HG03521 (cell line): ENCODE data around the gene COX7B2.

ENCODE experiments used
- ATAC-seq: cut with Tn5 transposase; IDR thresholded peaks from one replicate; pipeline ENCODE4 v1.9.1; 2021; ENCODE audit warnings: mild to moderate bottlenecking, moderate library complexity; ENCODE audit not compliant: unreplicated experiment

The COX7B2 gene

DNA sequence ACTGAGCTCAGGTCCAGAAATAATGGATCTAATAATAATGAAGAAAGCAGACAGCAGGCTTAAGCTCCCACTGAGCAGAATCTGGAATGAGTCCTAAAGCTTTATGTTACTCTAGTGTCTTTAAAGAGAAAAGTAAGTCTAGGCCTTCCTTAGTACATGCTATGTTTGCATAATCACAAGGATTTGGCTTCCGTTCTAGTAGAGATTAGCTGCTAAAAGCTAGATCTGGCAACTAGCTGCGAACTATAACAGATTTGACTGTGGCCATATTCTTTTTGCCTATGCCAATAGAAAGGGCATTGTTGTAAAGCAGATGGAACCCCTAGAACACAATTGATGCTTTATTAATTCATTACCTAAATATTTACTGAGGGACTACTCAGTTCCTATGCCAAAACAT, 19.0 kb downstream of the COX7B2 start:
- no peak for ATAC-seq

DNA sequence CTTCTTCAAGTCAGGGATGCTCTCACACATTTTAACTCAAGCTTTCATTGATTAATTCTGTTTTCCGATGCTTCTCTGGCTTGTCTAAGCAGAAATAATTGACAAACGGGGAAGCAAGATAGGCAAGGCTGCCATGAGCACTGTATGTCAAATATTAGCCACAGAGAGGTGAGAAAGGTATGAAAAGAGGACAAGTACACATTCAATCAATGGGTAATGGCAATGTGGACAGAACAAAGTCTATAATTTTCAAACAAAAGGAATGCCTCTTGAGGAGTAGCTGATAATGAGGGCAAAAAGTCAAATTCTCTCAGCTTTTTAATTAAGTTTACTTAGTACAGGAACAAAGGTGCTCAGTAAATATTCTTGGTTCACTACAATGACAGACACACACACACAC, 19.6 kb downstream of the COX7B2 start:
- no peak for ATAC-seq

DNA sequence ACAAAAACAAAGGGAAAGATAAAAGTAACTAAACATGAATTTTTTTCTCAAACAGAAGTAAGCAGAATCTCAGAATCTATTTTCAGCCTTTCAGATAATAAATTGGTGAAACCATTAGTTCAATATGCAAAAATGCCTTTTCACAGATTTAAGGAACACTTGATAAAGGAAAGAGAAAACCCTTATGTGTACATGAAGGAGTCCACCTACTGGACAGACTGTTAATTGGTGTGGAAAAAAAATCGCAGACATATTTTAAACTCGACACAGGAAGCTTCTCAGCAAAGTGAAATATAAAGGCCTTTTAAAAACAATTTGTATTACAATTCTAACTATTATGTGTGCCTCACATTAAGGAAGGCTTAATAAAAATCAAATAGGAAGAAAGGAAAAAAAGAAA, 22.3 kb downstream of the COX7B2 start:
- ATAC-seq, result no peak

DNA sequence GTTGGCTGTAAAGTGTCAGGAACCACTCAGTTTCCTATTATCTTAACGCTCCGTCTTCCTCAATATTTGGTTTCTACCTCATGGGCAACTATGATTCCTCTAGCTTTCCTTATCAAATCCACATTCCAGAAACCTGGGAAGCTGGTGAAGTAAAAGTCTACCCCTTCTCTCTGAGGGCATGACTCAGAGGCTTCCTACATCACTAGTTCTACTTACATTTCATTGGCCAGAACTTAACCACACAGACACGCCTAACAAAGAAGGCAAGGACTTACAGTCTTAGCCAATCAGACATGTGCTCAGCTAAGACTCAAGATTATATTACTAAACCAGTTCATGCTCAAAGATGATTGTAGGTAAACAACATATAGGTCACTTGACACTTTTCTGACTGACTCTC, 30.4 kb downstream of the COX7B2 start:
- ATAC-seq, result no peak

DNA sequence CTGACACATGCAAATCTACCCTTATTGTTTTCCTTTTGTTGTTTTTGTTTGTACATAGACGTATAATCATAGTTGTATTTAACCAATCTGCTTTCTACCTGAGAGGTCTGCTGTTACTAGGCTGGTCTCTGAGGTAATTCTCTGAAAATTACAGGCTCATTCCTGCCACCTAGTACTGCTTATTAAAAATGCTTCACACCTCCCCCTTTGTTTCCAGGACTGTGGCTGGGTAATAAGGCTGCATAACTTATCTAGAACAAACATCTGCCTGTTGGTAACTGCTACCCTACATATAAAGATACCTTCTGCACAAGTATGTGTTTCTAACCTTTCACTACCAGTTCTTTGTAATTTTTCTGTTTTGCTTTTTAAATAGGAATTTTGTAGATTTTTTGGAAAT, 34.2 kb downstream of the COX7B2 start:
- no peak for ATAC-seq

DNA sequence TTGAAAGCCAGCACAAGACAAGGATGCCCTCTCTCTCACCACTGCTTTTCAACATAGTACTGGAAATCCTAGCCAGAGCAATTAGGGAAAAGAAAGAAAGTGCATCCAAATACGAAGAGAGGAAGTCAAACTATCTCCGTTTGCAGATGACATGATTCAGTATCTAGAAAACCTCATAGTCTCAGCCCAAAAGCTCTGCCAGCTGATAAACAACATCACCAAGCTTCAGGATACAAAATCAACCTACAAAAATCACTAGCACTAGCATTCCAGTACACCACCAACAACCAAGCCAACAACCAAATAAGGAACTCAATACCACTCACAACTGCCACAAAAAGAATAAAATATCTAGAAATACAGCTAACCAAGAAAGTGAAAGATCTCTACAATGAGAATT, 38.6 kb downstream of the COX7B2 start:
- no peak for ATAC-seq

DNA sequence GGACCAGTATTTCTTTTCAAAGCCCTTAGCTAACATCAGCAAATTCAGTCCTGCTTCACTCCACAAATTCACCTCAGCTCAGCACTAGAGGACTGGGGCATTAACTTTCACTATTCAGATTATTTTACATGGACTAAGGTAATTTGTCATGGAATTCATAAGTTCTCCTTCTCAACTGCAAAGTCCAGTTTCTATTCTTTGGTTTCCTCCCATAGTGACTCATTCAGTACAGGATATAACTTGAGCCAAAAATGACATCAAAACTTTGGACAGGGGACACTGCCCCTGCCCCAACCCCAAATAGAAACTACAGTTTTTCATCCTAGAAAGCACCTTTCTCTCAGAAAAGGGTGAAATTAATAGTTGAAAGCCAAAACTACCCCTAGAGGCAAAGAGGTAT, 52.7 kb downstream of the COX7B2 start:
- ATAC-seq, result no peak

DNA sequence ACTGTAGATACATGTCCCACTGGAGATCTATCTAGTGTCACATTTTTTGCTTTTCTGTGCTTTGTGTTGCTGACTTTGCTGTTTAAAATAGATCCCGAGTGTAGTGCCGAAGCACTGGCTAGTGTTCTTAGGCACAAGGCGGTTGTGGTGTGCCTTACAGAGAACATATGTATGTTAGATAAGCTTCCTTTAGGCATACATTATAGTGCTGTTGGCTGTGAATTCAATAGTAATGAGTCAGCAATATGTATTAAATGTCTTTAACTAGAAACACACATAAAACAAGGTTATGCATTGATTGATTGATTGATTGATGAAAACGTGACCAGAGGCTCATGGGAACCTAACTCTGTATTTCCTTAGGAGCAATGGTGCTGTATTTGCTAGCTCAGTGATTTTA, 56.2 kb downstream of the COX7B2 start:
- ATAC-seq, result no peak

DNA sequence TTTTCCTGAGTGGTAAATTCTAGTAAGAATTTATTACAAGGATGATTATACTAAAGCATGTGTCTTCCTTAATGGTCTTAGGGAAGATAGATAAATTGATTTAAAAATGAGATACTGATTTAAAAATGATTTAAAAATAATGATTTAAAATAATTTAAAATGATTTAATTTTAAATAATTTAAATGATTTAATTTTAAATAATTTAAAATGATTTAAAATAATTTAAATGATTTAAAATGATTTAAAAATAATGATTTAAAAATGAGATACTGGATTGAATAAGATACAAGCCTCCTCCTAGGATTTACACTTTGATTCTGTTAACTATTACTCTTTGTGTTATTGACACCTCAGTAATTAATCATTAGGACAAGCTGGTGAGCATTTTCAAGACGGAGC, 59.0 kb downstream of the COX7B2 start:
- ATAC-seq, result no peak

DNA sequence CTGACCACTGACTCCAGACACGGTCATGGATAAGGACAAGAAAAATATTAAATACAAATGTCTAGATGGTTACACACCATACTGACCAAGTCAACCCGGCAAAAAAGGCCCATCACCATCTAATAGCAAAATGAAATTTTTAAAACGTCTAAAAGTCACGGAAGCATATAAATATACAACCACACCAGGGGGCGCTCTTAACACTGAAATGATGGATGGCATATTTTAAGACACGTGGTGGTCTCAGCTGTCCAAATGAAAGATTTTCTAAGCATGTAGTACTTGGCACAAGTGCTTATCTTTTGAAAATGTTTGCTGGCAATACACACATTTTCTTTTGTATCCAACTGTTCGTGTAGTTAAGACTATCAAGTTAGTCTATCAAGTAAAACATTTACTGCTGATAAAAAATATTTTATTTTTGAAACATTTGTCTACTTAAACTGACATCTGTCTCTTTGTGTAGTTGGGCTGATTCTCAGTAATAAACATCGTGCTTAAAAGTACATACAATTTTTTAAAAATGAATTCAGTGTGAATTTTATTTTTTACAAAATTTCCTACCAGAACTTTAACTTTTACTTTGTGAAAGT, 64.6 kb downstream of the COX7B2 start:
- ATAC-seq, result peak; percentile 51

DNA sequence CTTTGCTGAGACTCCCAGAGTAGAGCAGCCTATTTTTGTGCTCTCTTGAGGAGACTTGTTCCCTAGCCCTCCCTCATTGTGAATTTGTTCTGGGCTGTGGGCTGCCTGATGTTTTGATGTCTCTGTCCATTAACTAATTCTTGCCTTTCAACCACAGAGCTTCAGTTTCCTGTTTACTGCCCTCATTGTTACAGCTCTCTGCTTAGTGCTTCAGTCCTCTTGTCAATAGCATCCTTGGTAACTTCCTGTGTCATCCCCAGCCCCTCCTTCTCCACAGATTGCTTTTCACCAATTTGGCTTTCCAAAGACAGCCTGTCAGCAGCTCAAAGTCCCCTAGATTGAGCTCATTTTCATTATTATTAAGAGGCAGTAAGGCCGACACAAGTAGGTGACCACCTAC, 69.9 kb downstream of the COX7B2 start:
- ATAC-seq, result no peak

DNA sequence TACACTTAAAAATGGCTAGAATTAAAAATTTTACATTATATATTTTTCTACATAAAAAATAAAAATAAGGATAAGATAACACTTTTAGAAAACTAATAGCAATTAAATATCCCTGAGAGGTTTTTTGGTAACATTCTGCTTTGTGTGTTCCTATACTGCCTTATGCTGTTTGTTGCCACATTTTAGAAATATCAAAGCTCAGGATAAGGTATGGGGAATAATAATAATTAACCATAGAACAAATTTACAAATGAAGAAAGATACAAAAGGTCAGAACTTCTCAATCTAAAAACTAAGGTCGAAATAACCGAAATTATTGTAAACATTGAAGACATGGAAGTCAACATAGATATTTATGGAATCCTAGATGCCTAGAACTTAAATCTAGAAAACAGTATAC, 71.4 kb downstream of the COX7B2 start:
- no peak for ATAC-seq

DNA sequence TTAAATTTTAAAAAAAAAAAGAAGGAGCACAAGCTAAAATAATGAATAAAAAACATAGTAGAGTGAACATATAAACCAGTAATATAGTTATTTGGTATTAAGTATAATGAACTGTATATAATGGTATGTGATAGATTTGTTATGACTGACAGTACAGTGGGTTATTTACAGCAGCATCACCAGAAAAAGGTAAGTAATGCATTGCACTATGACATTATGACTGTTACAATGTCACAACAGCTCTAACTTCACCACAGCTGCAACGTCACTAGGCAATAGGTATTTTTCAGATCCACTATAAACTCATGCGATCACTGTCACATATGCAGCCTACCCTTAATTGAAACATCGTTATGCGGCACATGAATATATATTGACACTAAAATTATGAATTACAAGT, 72.5 kb downstream of the COX7B2 start:
- no peak for ATAC-seq

DNA sequence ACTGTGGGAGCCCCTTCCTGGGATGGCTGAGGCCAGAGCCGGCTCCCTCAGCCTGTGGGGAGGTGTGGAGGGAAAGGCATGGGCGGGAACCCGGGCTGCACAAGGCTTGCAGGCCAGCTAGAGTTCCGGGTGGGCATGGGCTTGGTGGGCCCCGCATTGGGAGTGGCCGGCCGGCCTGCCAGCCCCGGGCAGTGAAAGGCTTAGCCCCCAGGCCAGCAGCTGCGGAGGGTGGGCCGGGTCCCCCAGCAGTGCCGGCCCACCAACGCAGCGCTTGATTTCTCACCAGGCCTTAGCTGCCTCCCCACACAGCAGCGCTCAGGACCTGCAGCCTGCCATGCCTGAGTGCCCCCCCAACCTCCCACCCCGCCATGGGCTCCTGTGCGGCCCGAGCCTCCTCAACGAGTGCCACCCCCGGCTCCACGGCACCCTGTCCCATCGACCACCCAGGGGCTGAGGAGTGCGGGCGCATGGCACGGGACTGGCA, 78.0 kb downstream of the COX7B2 start:
- no peak for ATAC-seq

DNA sequence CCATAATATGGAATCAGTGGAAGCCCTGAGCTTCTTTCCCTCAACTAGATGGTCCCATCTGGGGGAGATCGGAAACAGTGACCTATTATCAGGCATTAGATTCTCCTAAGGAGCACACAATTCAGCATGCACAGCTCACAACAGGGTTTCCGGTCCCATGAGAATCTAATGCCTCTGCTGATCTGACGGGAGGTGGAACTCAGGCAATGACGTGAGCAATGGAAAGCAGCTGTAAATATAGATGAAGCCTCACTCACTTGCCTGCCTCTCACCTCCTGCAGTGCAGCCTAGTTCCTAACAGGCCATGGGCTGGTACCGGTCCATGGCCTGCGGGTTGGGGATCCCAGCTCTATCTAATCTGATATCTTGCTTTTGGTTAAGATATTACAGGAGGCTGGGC, 88.9 kb downstream of the COX7B2 start:
- no peak for ATAC-seq

DNA sequence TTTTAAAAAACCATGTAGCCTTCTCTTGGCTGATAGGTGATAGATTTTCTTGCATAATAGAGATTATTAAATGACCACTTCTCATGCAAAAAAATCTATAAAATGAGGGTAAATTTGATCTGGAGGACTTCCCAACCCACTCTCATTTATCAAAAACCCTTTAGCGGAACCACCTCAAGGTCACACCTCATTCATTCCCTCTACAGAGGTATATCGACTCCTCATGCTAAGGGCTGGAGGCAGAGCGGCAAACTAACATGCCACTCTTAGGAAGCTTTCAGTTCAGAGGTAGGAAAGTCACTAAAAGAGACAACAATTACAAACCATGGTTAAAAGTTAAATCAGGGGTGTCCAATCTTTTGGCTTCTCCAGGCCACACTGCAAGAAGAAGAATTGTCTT, 90.0 kb downstream of the COX7B2 start:
- no peak for ATAC-seq

DNA sequence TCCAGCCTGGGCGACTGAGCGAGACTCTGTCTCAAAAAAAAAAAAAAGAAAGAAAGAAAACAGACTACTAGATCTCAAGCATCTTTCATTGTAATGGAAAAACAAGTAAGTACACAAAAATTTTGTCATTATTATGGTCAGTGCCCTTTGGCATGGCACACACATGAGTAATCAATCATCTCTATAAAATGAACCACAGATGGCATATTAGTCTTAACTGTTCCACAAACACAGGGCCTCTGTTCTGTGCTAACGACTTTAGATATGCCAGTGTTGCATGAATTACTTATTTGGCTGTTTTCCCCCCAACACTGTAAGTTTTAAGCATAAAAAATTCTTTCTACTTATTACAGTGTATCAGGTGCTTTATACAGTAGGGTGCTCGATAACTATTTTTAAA, 90.4 kb downstream of the COX7B2 start:
- no peak for ATAC-seq

DNA sequence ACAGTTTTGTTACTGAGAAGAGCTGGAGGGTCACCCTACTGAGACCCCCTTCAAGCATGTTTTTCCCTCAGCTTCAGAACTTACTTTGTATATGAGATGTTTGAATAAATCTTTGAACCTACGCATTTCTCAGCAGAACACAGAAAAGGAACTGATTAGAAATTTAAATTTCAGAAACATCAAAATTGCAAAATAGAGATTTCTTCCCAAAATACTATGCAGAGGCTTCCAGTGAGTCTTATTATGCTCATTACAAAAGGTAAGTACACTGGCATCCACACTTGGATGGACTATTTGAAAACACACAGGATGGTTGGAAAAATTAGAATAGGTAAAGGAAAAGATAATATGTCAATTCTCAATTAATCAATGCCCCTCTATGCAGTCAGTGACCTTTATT, 91.2 kb downstream of the COX7B2 start:
- no peak for ATAC-seq

DNA sequence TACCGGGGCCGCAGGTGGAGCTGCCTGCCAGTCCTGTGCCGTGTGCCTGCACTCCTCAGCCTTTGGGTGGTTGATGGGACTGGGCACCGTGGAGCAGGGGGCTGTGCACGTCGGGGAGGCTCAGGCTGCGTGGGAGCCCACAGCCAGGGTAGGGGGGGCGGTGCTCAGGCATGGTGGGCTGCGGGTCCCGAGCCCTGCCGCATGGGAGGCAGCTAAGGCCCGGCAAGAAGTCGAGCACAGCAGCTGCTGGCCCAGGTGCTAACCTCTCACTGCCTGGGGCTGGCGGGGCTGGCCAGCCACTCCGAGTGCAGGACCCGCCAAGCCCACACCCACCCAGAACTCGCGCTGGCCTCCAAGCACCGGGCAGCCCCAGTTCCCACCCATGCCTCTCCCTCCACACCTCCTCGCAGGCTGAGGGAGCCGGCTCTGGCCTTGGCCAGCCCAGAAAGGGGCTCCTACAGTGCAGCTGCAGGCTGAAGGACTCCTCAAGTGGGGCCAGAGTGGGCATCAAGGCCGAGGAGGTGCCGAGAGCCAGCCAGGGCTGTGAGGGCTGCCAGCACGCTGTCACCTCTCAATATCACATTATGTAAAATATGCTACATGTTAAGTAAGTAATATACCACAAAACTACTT, 104.1 kb downstream of the COX7B2 start:
- no peak for ATAC-seq

DNA sequence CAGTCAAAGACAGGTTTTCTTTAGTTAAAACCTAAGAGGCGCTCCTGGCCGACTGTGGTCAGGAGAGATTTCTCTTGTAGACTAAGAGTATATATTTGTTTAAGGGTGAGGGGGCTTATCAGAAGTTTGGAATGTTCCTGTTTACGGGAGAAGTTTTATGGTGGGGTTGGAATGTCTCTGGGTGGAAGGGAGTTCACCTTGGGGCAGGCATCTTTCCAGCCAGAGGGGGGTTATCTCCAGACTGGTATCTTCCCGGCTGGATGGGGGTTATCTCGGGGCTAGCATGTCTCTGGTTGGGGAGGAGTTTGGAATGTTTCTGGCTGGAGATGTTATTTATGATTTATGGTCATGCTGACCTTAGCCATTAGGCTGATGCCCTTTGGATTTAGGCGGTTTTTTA, 116.0 kb downstream of the COX7B2 start:
- ATAC-seq, result no peak

DNA sequence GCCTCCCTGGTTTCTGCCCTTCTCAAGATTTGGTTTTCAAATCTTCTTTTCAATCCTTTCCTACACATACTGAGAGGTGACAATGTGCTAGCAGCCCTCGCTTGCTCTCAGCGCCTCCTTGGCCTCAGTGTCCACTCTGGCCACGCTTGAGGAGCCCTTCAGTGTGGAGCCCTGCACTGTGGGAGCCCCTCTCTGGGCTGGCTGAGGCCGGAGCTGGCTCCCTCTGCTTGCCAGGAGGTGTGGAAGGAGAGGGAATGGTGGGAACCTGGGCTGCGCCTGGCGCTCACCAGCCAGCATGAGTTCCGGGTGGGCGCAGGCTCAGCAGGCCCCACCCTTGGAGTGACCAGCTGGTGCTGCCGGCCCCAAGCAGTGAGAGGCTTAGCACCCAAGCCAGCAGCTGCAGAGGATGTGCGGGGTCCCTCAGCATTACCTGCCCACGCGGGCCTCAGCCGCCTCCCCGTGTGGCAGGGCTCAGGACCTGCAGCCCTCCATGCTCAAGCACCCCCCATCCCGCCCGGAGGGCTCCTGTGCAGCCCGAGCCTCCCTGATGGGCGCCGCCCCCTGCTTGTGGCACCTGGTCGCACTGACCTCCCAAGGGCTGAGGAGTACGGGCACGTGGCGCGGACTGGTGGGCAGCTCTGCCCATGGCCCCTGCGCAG, 127.5 kb downstream of the COX7B2 start:
- no peak for ATAC-seq

DNA sequence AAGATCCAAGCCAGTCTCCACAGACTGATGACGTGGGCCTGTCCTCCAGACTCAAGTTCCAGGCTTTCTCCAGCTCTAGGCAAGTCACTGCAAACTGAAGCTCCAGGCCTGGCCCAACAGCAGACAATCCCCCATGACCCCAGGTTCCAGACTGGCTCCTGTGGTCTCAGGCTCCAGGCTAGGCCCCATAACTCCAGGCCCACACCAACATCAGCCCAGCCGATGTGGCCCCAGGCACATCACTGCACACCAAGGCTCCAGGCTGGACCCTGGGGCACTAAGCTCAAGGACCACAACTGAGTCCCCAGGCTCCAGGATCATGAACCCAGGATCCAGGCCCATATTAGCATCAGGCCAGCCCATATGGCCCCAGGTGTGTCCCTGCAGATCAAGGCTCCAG, 143.6 kb downstream of the COX7B2 start:
- no peak for ATAC-seq

DNA sequence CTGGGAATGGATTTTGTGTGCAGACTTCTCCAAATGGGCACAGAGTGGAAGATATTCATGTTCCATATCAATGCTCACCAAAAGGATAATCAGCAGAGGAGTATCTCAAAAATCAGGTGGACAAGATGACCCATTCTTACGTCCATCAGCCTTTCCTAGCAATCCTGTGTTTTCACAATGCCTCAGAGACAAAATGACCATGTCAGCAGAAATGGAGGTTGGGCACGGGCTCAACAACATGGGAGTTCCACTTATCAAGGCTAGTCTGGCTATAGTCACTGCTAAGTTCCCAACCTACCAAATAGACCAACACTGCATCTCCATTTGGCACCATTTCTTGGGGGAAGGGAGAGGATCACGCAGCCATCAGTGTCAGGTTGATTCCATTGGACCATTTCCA, 179.0 kb downstream of the COX7B2 start:
- no peak for ATAC-seq
